ENCODE results near the gene POLR2H. TPM values are rescaled to one million over a fixed set of nuclear protein-coding genes. Genes with fewer than 3 reads are reported as not detected.
A peak's percentile ranks its signal among the peaks of the same experiment; 100 is the strongest.

POLR2H gene
- total RNA-seq, 1 experiment from 2014 or later = 133 TPM

DNA sequence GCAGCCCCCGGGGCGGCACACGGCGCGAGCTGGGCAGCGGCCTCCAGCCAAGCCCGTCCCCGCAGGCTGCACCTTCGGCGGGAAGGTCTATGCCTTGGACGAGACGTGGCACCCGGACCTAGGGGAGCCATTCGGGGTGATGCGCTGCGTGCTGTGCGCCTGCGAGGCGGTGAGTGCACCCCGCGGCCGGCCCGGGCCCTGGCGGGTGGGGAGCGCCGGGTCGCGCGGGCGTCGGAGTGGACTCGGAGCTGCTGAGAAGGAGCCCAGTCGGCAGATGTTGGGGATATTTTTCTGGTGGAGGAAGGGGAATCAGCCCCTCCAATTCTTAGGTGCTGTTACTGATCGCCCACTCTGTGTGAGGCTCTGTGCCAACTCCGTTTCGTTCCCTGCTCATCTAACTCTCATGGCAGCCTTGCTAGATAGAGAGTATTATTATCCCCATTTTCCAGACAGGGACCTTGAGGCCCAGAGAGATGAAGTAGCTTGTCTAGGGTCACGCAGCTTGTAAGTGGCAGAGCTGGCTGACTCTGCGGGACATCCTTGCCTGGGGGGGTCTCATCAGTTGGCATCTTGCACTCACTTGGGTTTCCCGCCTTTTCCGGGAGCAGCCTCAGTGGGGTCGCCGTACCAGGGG, 19.2 kb downstream of the POLR2H start:
- peaks cover 63% of the 10 kb centered on the region for H3K27me3 Mint-ChIP-seq (ENCODE audit: low read depth)
- peaks cover 38% of the 10 kb centered on the region for H3K4me1 Mint-ChIP-seq
- H3K4me3 Mint-ChIP-seq = peak overlapping the region; percentile 69
- no peaks in the 10 kb centered on the region for H3K36me3 Mint-ChIP-seq
- TF ChIP-seq SMAD3 (CRISPR knock-in tag; IDR thresholded peaks at IDR 0.05; ENCODE audit: borderline replicate concordance) (peak; percentile 22; the same call in 1 of the 2 replicates), FOXP1 (CRISPR knock-in tag; IDR thresholded peaks at IDR 0.05; ENCODE audit: borderline replicate concordance) (no peak), TCF7 (CRISPR knock-in tag; IDR thresholded peaks at IDR 0.05; ENCODE audit: low read depth) (no peak)
- TF ChIP-seq, protein P1, sequence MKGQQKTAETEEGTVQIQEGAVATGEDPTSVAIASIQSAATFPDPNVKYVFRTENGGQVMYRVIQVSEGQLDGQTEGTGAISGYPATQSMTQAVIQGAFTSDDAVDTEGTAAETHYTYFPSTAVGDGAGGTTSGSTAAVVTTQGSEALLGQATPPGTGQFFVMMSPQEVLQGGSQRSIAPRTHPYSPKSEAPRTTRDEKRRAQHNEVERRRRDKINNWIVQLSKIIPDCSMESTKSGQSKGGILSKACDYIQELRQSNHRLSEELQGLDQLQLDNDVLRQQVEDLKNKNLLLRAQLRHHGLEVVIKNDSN (CRISPR knock-in tag; IDR thresholded peaks at IDR 0.05) = no peak
- TF ChIP-seq, protein P2, sequence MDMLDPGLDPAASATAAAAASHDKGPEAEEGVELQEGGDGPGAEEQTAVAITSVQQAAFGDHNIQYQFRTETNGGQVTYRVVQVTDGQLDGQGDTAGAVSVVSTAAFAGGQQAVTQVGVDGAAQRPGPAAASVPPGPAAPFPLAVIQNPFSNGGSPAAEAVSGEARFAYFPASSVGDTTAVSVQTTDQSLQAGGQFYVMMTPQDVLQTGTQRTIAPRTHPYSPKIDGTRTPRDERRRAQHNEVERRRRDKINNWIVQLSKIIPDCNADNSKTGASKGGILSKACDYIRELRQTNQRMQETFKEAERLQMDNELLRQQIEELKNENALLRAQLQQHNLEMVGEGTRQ (CRISPR knock-in tag; IDR thresholded peaks at IDR 0.05) = no peak
- TF ChIP-seq, protein P3, sequence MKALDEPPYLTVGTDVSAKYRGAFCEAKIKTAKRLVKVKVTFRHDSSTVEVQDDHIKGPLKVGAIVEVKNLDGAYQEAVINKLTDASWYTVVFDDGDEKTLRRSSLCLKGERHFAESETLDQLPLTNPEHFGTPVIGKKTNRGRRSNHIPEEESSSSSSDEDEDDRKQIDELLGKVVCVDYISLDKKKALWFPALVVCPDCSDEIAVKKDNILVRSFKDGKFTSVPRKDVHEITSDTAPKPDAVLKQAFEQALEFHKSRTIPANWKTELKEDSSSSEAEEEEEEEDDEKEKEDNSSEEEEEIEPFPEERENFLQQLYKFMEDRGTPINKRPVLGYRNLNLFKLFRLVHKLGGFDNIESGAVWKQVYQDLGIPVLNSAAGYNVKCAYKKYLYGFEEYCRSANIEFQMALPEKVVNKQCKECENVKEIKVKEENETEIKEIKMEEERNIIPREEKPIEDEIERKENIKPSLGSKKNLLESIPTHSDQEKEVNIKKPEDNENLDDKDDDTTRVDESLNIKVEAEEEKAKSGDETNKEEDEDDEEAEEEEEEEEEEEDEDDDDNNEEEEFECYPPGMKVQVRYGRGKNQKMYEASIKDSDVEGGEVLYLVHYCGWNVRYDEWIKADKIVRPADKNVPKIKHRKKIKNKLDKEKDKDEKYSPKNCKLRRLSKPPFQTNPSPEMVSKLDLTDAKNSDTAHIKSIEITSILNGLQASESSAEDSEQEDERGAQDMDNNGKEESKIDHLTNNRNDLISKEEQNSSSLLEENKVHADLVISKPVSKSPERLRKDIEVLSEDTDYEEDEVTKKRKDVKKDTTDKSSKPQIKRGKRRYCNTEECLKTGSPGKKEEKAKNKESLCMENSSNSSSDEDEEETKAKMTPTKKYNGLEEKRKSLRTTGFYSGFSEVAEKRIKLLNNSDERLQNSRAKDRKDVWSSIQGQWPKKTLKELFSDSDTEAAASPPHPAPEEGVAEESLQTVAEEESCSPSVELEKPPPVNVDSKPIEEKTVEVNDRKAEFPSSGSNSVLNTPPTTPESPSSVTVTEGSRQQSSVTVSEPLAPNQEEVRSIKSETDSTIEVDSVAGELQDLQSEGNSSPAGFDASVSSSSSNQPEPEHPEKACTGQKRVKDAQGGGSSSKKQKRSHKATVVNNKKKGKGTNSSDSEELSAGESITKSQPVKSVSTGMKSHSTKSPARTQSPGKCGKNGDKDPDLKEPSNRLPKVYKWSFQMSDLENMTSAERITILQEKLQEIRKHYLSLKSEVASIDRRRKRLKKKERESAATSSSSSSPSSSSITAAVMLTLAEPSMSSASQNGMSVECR (CRISPR knock-in tag; IDR thresholded peaks at IDR 0.05; ENCODE audit: borderline replicate concordance) = no peak
- ChIA-PET POLR2A (interaction anchor here (1.0 kb wide), 1 partner anchor 9 kb away, joined by 3 read pairs; no protein-coding TSS in a partner anchor), CTCF (interaction anchor here (0.6 to 5.2 kb wide), 5 partner anchors 9 to 486 kb away, joined by 3 to 33 read pairs (median 5); no protein-coding TSS in a partner anchor)
- no peak for DNase-seq (ENCODE audit: low spot score)
- no peaks in the 10 kb centered on the region for H3K9me3 Mint-ChIP-seq
- ATAC-seq = no peak
- H3K27ac Mint-ChIP-seq = no peak overlapping the region

DNA sequence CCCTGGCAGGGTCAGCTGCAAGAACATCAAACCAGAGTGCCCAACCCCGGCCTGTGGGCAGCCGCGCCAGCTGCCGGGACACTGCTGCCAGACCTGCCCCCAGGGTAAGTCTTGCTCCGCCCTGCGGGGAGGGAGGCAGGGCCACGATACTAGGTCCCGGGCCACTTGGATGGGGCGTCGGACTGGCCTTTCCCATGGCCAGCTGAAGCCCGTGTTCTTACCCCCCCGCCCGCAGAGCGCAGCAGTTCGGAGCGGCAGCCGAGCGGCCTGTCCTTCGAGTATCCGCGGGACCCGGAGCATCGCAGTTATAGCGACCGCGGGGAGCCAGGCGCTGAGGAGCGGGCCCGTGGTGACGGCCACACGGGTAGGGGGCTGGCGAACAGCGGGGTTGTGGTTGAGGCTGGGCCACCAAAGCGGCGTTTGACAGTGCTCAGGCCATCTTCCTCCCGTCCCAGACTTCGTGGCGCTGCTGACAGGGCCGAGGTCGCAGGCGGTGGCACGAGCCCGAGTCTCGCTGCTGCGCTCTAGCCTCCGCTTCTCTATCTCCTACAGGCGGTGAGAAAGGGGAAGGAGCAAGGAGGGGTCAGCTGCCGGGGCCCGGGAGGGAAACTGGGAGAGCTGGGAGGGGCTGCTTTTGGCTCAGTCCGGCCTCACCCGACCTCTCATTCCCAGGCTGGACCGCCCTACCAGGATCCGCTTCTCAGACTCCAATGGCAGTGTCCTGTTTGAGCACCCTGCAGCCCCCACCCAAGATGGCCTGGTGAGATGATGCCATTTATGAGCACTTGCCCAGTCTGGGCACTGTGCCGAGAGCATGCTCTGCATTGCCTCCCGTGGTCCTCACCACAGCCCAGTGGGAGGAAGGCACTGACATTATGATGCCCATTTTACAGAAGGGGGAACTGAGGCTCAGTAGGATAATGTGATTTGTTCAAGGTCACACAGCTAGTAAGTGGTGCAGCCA, 20.0 kb downstream of the POLR2H start:
- DNase-seq (ENCODE audit: low spot score) = peak; percentile 46
- POLR2A ChIA-PET = interaction anchor here (1.0 kb wide), 1 partner anchor 10 kb away, joined by 3 read pairs; no protein-coding TSS in a partner anchor
- no peaks in the 10 kb centered on the region for H3K36me3 Mint-ChIP-seq
- TF ChIP-seq FOXJ3 (CRISPR knock-in tag; IDR thresholded peaks at IDR 0.05; ENCODE audit: borderline replicate concordance) (no peak), ZNF121 (CRISPR knock-in tag; IDR thresholded peaks at IDR 0.05) (peak; percentile 2; the same call in 1 of the 2 replicates), ESRRA (CRISPR knock-in tag; IDR thresholded peaks at IDR 0.05; ENCODE audit: borderline replicate concordance) (peak; percentile 68; the same call in 1 of the 2 replicates), TCF7 (CRISPR knock-in tag; IDR thresholded peaks at IDR 0.05; ENCODE audit: low read depth) (0 out of 2 replicates have a peak, but pooled peaks have one; percentile 53), NFE2L1 (CRISPR knock-in tag; IDR thresholded peaks at IDR 0.05) (no peak)
- TF ChIP-seq, protein P4, sequence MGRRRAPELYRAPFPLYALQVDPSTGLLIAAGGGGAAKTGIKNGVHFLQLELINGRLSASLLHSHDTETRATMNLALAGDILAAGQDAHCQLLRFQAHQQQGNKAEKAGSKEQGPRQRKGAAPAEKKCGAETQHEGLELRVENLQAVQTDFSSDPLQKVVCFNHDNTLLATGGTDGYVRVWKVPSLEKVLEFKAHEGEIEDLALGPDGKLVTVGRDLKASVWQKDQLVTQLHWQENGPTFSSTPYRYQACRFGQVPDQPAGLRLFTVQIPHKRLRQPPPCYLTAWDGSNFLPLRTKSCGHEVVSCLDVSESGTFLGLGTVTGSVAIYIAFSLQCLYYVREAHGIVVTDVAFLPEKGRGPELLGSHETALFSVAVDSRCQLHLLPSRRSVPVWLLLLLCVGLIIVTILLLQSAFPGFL (CRISPR knock-in tag; IDR thresholded peaks at IDR 0.05; ENCODE audit: borderline replicate concordance) = no peak
- TF ChIP-seq, protein P5, sequence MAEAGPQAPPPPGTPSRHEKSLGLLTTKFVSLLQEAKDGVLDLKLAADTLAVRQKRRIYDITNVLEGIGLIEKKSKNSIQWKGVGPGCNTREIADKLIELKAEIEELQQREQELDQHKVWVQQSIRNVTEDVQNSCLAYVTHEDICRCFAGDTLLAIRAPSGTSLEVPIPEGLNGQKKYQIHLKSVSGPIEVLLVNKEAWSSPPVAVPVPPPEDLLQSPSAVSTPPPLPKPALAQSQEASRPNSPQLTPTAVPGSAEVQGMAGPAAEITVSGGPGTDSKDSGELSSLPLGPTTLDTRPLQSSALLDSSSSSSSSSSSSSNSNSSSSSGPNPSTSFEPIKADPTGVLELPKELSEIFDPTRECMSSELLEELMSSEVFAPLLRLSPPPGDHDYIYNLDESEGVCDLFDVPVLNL (CRISPR knock-in tag; IDR thresholded peaks at IDR 0.05; ENCODE audit: borderline replicate concordance, low read depth) = no peak
- TF ChIP-seq, protein P6, sequence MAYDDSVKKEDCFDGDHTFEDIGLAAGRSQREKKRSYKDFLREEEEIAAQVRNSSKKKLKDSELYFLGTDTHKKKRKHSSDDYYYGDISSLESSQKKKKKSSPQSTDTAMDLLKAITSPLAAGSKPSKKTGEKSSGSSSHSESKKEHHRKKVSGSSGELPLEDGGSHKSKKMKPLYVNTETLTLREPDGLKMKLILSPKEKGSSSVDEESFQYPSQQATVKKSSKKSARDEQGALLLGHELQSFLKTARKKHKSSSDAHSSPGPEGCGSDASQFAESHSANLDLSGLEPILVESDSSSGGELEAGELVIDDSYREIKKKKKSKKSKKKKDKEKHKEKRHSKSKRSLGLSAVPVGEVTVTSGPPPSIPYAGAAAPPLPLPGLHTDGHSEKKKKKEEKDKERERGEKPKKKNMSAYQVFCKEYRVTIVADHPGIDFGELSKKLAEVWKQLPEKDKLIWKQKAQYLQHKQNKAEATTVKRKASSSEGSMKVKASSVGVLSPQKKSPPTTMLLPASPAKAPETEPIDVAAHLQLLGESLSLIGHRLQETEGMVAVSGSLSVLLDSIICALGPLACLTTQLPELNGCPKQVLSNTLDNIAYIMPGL (CRISPR knock-in tag; IDR thresholded peaks at IDR 0.05) = no peak
- TF ChIP-seq, protein P7, sequence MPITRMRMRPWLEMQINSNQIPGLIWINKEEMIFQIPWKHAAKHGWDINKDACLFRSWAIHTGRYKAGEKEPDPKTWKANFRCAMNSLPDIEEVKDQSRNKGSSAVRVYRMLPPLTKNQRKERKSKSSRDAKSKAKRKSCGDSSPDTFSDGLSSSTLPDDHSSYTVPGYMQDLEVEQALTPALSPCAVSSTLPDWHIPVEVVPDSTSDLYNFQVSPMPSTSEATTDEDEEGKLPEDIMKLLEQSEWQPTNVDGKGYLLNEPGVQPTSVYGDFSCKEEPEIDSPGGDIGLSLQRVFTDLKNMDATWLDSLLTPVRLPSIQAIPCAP (CRISPR knock-in tag; IDR thresholded peaks at IDR 0.05) = no peak

More for the DNA sequence above, 20.0 kb downstream of the POLR2H start:
- ATAC-seq = peak; percentile 21
- H3K4me1 Mint-ChIP-seq = peaks cover 31% of the 10 kb centered on the region
- no peak overlapping the region for H3K27ac Mint-ChIP-seq
- peaks cover 60% of the 10 kb centered on the region for H3K27me3 Mint-ChIP-seq (ENCODE audit: low read depth)
- H3K9me3 Mint-ChIP-seq = no peaks in the 10 kb centered on the region
- peak overlapping the region; percentile 69 for H3K4me3 Mint-ChIP-seq
- CTCF ChIA-PET = interaction anchor here (0.6 to 5.2 kb wide), 7 partner anchors 9 to 486 kb away, joined by 3 to 33 read pairs (median 5); no protein-coding TSS in a partner anchor

Measured in WTC11 (cell line).